IPS-18c (cell line): ENCODE data around the gene ALG14.

Source experiments
- H3K4me3 ChIP-seq: 2 replicates; pipeline ENCODE4 v1.7.0; 2013; ENCODE audit warnings: low read depth, mild to moderate bottlenecking, low read length, moderate library complexity; ENCODE audit not compliant: insufficient read depth
- H3K9me3 ChIP-seq: one replicate; pipeline ENCODE4 v1.6.1; 2013; ENCODE audit warnings: mild to moderate bottlenecking, low read length, moderate library complexity; ENCODE audit not compliant: control insufficient read depth, insufficient read depth

The ALG14 gene

GRCh38 chr1:95072532-95073419 lies at the start of gene ALG14:
TSS of gene ALG14 (minus strand) at chr1:95072951. CDS start at chr1:95072898, 53 bp downstream.
- Histone ChIP-seq H3K4me3 (peak within 1 kb of the TSS; percentile 100), H3K9me3 (peaks cover 1% of the 10 kb centered on the region)

GRCh38 chr1:95122151-95122697 lies 49.5 kb upstream of the ALG14 start:
- no peak overlapping the region for H3K4me3 ChIP-seq

GRCh38 chr1:95119273-95119672 lies 46.5 kb upstream of the ALG14 start:
- H3K9me3 ChIP-seq = no peaks in the 10 kb centered on the region

More at GRCh38 chr1:95122151-95122697, 49.5 kb upstream of the ALG14 start:
- no peaks in the 10 kb centered on the region for H3K9me3 ChIP-seq

GRCh38 chr1:95118710-95119109 lies 46.0 kb upstream of the ALG14 start:
- Histone ChIP-seq H3K4me3 (no peak overlapping the region), H3K9me3 (no peaks in the 10 kb centered on the region)

More at GRCh38 chr1:95119273-95119672, 46.5 kb upstream of the ALG14 start:
- no peak overlapping the region for H3K4me3 ChIP-seq

- no peaks in the 10 kb centered on the region for H3K9me3 ChIP-seq
- peak overlapping the region; percentile 95 for H3K4me3 ChIP-seq
Measured at GRCh38 chr1:95118067-95118499, 45.3 kb upstream of the ALG14 start.

- peak within 1 kb of the TSS; percentile 95 for H3K4me3 ChIP-seq
- H3K9me3 ChIP-seq = no peaks in the 10 kb centered on the region
Measured at GRCh38 chr1:95117207-95118066, 44.7 kb upstream of the ALG14 start, which contains the start of gene TLCD4. TSS of gene TLCD4 (plus strand) at chr1:95117355. CDS start at chr1:95143902, 26,547 bp downstream.

- peak overlapping the region; percentile 95 for H3K4me3 ChIP-seq
- no peaks in the 10 kb centered on the region for H3K9me3 ChIP-seq
Measured at GRCh38 chr1:95116580-95117206, 43.9 kb upstream of the ALG14 start.

- Histone ChIP-seq H3K9me3 (no peaks in the 10 kb centered on the region), H3K4me3 (no peak overlapping the region)
Measured at GRCh38 chr1:95115708-95116137, 43.0 kb upstream of the ALG14 start.

- Histone ChIP-seq H3K9me3 (no peaks in the 10 kb centered on the region), H3K4me3 (no peak overlapping the region)
Measured at GRCh38 chr1:95113684-95114083, 40.9 kb upstream of the ALG14 start.

GRCh38 chr1:95111014-95111413 lies 38.3 kb upstream of the ALG14 start:
- no peak overlapping the region for H3K4me3 ChIP-seq
- no peaks in the 10 kb centered on the region for H3K9me3 ChIP-seq

GRCh38 chr1:95108792-95109191 lies 36.0 kb upstream of the ALG14 start:
- Histone ChIP-seq H3K4me3 (no peak overlapping the region), H3K9me3 (no peaks in the 10 kb centered on the region)

- Histone ChIP-seq H3K9me3 (no peaks in the 10 kb centered on the region), H3K4me3 (no peak overlapping the region)
Measured at GRCh38 chr1:95098196-95098595, 25.4 kb upstream of the ALG14 start.

- no peaks in the 10 kb centered on the region for H3K9me3 ChIP-seq
- H3K4me3 ChIP-seq = no peak overlapping the region
Measured at GRCh38 chr1:95097426-95097825, 24.7 kb upstream of the ALG14 start.

- H3K9me3 ChIP-seq = no peaks in the 10 kb centered on the region
- H3K4me3 ChIP-seq = no peak overlapping the region
Measured at GRCh38 chr1:95096218-95096841, 23.6 kb upstream of the ALG14 start.

GRCh38 chr1:95095833-95096217 lies 23.1 kb upstream of the ALG14 start:
- H3K4me3 ChIP-seq = no peak overlapping the region
- no peaks in the 10 kb centered on the region for H3K9me3 ChIP-seq

- Histone ChIP-seq H3K4me3 (no peak overlapping the region), H3K9me3 (no peaks in the 10 kb centered on the region)
Measured at GRCh38 chr1:95094923-95095322, 22.2 kb upstream of the ALG14 start.

GRCh38 chr1:95093296-95093695 lies 20.5 kb upstream of the ALG14 start:
- Histone ChIP-seq H3K9me3 (peaks cover 2% of the 10 kb centered on the region), H3K4me3 (no peak overlapping the region)
